Body of pancreas (tissue), 4 donors: ENCODE measurements around the gene KCNMB2.

Source experiments
- CTCF ChIP-seq, 7 experiments: fragments of 450-650 bp in 4 of 7; fragments of 200-600 bp in 3 of 7; sonication (generic) in 3 of 7; IDR thresholded peaks; one replicate each; pipeline ENCODE4 v1.5.1; 2016 to 2019; ENCODE audit warnings: antibody characterized with exemption in 7 of 7
- POLR2A ChIP-seq, 3 donors: fragments of 450-650 bp; IDR thresholded peaks; one replicate each; pipeline ENCODE4 v1.6.1; 2016; ENCODE audit warnings: antibody characterized with exemption in 3 of 3, mild to moderate bottlenecking in 2 of 3

GRCh38 chr3:178707311-178708031, 171.2 kb downstream of the KCNMB2 start:
- TF ChIP-seq POLR2A (IDR thresholded peaks at IDR 0.05) (no peak), CTCF (IDR thresholded peaks at IDR 0.05) (no peak)
